Skeletal muscle cell (primary cell): ENCODE results near the gene AKT3.
A peak's percentile ranks its signal among the peaks of the same experiment; 100 is the strongest.
"Not testable (repeated sequence)": the region's sequence is repeated elsewhere in the genome, so short reads cannot be mapped to it uniquely, and the experiment has no call there.

Source experiments
- DNase-seq: peaks from one replicate; pipeline ENCODE4 v3.0.0-alpha.2; 2010; ENCODE audit warnings: low read depth
- H3K4me3 ChIP-seq: 2 replicates; pipeline ENCODE4 v1.5.1; 2011; ENCODE audit warnings: low read depth, mild to moderate bottlenecking, control low read depth, low read length, moderate library complexity

Gene AKT3

DNA sequence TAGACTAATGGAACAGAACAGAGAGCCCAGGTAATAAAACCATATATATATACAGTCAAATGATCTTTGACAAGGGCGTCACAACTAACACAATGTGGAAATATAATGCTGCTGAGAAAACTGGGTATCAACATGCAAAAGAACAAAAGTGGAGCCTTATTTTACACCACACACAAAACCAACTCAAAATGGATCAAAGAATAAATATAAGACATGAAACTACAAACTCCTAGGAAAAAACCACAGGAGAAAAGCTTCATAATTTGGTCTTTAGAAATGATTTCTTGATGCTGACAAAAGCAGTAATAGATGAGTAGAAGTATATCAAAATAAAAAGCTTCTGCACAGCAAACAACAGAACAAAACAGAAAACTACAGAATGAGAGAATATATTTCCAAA, 192.2 kb downstream of the AKT3 start:
- H3K4me3 ChIP-seq, result no peak overlapping the region
- no peak for DNase-seq

DNA sequence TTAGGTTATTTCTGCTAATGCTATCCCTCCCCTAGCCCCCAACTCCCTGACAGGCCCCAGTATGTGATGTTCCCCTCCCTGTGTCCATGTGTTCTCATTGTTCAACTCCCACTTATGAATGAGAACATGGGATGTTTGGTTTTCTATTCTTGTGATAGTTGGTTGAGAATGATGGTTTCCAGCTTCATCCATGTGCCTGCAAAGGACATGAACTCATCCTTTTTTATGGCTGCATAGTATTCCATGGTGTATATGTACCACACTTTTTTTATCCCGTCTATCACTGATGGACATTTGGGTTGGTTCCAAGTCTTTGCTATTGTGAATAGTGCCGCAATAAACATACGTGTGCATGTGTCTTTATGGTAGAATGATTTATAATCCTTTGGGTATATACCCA, 200.5 kb downstream of the AKT3 start:
- not testable (repeated sequence) for H3K4me3 ChIP-seq, DNase-seq

DNA sequence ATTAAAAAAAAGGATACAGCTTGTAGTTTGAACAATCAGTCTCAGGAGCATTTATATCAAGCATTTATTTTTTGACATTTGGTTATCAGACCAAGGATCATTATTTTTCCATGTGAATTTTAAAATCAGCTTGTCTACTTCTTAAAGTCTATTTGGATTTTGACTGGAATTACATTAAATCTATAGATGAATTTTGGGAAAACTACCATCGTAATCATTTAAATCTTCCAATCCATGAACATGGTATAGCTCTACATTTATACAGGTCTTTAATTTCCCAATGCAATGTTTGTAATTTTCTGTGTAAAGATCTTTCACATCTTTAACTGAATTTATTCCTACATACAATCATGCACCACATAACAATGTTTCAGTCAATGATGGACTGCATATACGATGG, 203.2 kb downstream of the AKT3 start:
- H3K4me3 ChIP-seq, result no peak overlapping the region
- DNase-seq, result no peak

DNA sequence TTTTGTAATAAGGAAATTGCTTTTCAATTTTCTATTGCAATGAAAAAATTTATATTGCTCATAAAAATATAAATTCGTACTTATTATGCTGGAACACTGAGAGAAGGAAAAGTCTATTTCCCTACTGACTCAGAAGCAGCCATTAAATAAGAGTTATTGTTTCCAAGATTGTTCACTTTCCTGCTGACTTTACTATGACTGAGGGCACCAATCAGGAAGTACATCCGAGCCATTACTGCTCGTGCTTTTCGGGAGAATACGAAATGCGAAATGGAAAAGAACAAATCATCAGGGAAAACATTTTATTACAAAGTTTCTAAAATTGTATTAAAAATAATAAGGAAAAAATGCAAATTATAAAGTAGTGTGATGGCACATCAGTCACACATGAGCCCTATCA, 204.8 kb downstream of the AKT3 start:
- DNase-seq, result no peak
- H3K4me3 ChIP-seq, result no peak overlapping the region

DNA sequence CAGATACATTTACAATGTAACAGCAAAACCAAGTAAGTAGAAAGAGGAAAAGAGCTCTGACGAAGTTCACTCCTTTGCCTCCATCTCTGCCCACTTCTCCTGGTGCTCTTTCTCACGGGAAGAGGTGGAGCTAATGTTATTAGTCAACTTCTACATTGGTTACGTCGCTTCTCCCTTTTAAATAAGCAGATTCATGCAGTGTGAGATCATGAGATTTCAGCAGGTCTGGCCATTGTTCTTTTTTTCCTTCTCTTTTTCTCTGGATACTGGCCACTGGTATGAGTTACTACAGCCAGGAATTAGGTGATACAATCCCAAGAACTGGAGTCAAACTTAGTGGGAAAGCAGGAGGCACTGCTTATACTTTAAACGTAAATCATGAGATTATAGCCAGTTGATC, 207.1 kb downstream of the AKT3 start:
- no peak for DNase-seq
- H3K4me3 ChIP-seq, result no peak overlapping the region

DNA sequence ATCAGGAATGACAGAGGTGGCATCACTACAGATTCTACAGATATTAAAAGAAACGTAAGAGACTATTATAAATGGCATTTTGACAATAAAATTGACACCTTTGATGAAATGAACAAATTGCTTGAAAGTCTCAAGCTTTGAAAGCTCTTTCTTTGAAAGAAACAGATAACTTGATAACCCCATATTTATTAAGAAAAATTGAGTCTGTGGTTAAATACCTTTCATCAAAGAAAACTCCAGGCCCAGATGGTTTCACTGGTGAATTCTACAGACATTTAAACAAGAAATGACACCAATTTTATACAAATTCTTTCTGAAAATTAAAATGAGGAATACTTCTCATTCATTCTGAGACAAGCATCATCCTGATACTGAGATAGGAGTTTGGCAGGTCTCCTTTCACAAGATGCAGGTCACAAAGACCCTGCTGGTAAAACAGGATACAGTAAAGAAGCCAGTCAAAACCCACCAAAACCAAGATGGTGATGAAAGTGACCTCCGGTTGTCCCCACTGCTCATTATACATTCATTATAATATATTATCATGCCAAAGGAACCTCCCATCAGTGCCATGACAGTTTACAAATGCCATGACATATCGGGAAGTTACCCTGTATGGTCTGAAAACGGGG, 210.9 kb downstream of the AKT3 start:
- no peak overlapping the region for H3K4me3 ChIP-seq
- DNase-seq, result no peak

DNA sequence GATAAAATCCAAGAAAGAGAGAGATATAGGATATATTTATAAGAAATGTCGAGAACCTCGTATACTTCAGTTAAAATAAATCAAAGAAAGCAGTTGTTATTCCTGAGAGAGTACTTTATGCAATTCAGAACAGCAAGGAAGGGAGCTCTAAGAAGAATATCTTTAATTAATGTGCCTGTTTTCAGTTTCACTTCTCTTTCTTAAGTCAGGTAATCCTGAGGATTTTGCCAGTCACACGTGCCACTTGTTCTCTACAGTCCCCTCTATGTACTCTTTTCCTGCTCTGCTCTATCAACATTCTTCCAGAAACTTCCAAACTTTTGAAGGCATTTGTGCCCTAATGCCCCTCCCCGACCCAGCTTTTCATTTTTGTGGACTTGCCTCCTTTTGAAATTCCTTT, 211.9 kb downstream of the AKT3 start:
- no peak for DNase-seq
- no peak overlapping the region for H3K4me3 ChIP-seq

DNA sequence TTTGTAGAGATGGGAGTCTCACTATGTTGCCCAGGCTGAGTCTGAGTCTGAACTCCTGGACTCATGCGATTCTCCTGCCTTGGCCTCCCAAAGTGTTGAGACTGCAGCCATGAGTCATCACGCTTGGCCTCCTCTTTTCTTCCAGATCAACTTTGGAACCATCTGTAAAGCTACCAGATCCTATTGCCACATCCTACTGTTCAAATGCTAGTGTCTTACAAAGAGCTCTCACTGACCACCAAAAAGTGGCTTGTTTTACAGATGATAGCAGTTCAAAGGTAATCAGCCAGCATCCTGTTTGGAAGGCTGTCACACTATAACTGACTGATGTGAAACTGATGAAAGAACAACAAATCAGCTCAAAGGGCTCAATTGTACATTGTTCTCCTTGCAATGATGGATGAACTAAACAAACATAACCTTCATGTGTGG, 221.6 kb downstream of the AKT3 start:
- DNase-seq, result no peak
- H3K4me3 ChIP-seq, result no peak overlapping the region

DNA sequence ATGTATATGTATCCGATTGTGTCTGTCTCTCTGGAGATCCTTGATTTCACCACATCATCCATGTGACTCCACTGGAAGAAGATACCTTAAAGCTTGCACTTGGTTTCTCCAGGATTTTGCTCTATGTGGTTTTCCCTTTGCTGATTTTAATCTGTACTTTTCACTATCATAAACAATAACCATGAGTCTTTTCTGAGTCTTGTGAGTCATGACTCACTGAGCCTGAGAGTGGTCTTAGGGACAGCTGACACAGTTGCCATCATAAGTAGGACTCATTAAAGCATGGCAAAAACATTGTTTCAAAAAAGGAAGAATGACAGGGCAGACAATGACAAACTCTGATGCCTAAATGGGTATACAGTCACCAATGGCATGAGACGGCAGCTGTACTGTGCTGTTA, 226.2 kb downstream of the AKT3 start:
- no peak for DNase-seq
- H3K4me3 ChIP-seq, result no peak overlapping the region

DNA sequence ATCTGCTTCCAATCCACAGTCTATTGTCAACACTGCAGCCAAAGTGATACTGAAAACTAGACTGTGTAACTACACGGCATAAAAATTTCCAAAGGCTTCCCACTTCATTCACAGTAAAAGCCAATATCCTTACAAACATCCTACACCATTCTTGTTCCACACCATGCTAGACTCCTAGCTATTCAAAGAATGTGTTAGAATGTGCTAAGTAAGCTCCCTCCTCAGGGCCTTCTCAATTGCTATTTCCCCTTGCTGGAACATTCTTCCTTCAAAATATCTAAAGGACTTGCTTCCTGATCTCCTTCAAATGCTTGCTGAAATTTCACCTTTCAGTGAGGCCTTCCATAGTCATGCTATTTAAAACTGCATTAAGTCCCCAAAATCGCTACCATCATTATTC, 228.1 kb downstream of the AKT3 start:
- H3K4me3 ChIP-seq, result no peak overlapping the region
- DNase-seq, result no peak

DNA sequence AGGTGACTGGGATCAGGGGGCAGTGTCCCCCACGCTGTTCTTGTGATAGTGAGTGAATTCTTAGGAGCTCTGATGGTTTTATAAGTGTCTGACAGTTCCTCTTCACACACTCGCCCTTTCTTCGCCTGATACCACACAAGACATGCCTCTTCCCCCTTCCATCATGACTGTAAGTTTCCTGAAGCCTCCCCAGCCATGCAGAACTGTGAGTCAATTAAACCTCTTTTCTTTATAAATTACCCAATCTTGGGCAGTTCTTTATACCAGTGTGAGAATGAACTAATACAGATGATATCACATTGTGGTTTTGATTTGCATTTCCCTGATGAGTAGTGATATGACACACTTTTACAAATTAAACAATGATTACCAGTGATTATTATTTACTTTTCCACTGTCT, 229.9 kb downstream of the AKT3 start:
- DNase-seq, result no peak
- H3K4me3 ChIP-seq, result no peak overlapping the region

DNA sequence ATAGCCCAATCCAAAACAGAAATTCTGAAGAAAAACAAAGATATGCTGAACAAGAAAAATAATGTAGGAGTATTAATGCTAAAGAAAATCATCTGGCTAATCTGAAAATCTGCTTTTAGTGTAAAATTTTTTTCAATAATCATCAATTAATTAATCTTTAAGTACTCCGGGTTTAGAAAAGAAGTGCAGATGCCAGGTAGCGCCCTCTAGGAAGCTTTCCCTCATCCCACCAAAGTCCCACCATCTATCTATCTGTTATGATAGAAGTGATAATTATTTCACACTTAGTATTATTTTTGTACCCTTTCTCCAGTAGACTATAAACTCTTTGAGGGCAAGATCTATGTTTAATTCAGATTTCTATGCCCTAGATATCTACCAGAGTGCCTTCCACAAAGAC, 240.3 kb downstream of the AKT3 start:
- no peak overlapping the region for H3K4me3 ChIP-seq
- DNase-seq, result no peak

DNA sequence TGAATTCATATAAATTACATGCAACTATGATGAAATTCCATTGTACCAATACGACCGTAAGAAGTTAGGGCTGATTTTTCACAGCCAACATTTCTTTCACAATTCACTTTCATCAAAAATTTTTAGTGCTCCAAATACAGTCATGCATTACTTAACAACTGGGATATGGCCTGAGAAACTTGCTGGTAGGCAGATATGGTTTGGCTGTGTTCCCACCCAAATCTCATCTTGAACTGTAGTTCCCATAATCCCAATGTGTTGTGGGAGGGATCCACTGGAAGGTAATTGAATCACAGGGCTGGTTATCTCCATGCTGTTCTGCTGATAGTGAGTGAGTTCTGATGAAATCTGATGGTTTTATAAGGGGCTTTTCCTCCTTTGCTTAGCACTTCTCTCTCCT, 244.4 kb downstream of the AKT3 start:
- no peak overlapping the region for H3K4me3 ChIP-seq
- no peak for DNase-seq

DNA sequence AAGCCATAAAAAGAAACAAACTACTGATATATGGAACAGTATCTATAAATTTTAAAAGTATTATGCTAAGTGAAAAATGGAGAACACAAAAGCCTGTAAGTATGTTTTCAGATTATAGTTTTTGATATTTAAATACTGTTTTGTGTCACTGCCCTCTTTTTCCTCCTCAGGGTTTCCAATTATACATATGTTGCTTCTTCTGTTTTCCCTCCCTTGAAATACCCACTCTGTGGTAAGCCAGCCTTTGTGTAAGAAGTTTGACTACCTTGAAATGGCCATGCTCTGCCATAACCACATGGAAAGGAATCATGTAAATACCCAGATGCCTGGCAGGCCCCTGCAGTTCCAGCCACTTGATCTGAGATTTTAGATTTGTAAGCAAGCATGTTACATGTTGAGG, 248.3 kb downstream of the AKT3 start:
- DNase-seq, result no peak

DNA sequence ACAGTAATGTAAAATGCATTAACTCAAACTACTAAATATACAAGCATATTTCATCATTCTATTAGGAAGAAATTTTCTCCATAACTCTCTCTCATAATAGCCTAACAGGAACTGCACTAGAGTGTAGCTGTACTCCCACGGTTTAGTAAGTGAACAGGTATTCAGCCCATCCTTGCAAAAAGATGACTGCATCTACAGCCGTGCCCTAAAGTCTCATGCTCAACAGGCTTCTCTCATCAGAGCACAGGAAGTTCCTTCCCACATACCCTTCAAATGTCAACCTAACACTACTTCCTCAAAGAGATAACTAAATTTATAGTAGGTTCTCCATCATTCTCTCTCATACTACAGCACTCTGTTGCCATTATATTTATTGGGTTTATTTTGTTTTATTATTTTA, 251.6 kb downstream of the AKT3 start:
- peak; percentile 79 for DNase-seq
- H3K4me3 ChIP-seq, result no peak overlapping the region

More for the DNA sequence above, 248.3 kb downstream of the AKT3 start:
- no peak overlapping the region for H3K4me3 ChIP-seq

DNA sequence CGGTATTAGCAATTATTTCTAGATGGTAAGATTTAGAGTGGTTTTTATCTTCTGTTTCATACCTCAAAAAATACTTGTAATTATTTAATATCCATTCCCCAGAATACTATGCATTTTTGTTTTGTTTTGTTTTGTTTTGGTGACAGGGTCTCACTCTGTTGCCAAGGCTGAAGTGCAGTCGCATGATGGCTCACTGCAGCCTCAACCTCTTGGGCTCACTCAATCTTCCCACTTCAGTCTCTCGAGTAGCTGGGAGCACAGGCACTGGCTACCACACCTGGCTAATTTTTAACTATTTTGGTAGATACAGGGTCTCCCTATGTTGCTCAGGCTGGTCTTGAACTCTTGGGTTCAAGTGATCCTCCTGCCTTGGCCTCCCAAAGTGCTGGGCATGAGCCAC, 252.7 kb downstream of the AKT3 start:
- no peak for DNase-seq
- no peak overlapping the region for H3K4me3 ChIP-seq

DNA sequence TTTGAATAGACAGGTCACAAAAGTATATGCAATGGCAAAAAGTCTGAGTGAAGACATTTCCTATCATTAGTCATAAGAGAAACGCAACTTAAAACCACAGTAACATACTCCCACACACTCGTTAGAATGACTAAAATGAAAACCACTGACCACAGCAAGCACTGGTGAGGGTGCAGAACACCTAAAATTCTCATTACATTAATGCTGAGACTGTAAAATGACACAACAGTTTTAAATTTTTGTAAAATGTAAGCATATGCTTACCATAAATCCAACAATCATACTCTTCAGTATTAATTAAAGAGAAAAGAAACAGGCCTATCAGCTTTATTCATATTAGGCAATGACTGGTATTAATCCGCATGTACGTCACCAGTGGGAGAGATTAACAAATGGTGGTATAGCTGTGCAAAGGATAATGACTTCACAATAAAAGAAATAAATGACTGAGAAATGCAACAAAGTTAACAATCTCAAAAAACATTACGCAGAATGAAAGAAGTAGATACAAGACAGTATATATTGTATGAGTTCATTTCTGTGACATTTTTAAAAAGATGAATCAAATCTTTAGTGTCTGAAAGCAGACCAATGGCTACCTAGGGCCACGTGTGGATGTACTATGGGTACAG, 253.5 kb downstream of the AKT3 start:
- H3K4me3 ChIP-seq, result no peak overlapping the region
- DNase-seq, result peak; percentile 89

DNA sequence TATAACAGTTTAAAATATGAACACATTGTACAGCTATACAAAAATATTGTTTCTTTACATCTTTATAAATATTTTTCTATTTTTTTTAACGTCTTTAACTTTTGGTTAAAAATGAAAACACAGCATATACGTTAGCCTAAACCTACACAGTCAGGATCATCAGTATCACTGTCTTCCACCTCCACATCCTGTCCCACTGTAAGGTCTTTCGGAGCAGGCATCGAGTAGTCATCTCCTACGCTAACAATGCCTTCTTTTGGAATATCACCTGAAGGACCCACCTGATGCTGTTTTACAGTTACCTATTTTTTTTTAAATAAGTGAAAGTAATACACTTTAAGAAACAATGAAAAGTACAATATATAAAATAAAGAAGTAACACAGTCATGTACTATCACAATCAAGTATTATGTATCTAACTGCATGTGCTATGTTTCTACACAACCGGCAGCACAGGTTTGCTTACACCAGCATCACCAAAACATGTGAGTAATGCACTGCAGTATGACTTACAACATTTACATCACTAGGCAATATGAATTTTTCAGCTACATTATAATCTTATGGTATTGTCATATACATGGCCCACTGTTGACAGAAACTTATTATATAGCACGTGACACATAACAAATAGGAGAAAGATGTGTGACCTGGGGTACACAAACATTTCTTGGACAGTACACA, 254.4 kb downstream of the AKT3 start:
- peak; percentile 45 for DNase-seq
- no peak overlapping the region for H3K4me3 ChIP-seq

DNA sequence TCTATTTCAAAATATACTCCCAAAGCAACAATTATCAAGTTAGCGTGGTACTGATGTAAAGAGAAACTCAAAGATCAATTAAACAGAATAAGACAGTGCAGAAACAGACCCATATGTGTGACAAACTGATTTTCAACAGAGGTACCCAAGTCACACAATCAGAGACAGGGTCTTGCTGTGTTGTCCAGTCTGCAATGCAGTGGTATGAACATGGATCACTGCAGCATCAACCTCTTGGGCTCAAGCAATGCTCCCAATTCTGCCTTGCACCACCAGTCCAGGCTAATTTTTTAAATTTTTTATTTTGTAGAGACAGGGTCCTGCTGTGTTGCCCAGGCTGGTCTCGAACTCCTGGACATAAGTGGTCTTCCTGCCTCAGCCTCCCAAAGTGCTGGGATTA, 255.6 kb downstream of the AKT3 start:
- no peak for DNase-seq

DNA sequence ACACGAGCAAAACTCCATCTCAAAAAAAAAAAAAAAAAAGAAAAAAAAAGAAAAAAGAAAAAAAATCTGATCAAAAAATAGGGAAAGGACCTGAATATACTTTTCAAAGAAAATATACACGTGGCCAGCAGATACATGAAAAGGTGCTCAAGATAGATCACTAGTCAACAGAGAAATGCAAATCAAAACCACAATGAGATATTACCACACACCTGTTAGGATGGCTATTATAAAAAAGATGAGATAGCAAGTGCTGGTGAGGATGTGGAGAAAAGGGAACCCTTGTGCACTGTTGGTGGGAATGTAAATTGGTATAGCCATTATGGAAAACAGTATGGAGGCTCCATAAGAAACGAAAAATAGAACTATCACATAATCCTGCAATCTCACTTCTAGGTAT, 260.8 kb downstream of the AKT3 start:
- H3K4me3 ChIP-seq, DNase-seq: not testable (repeated sequence)

More for the DNA sequence above, 255.6 kb downstream of the AKT3 start:
- H3K4me3 ChIP-seq, result no peak overlapping the region
